Activated effector memory CD4-positive, alpha-beta T cell treated with Interleukin-2 at 50 U/mL for 16 hours (primary cell): ENCODE measurements around the gene DCDC1.

Experiments
- DNase-seq: peaks from one replicate; pipeline ENCODE4 v3.0.0-alpha.2; 2020

DCDC1 gene, protein sequence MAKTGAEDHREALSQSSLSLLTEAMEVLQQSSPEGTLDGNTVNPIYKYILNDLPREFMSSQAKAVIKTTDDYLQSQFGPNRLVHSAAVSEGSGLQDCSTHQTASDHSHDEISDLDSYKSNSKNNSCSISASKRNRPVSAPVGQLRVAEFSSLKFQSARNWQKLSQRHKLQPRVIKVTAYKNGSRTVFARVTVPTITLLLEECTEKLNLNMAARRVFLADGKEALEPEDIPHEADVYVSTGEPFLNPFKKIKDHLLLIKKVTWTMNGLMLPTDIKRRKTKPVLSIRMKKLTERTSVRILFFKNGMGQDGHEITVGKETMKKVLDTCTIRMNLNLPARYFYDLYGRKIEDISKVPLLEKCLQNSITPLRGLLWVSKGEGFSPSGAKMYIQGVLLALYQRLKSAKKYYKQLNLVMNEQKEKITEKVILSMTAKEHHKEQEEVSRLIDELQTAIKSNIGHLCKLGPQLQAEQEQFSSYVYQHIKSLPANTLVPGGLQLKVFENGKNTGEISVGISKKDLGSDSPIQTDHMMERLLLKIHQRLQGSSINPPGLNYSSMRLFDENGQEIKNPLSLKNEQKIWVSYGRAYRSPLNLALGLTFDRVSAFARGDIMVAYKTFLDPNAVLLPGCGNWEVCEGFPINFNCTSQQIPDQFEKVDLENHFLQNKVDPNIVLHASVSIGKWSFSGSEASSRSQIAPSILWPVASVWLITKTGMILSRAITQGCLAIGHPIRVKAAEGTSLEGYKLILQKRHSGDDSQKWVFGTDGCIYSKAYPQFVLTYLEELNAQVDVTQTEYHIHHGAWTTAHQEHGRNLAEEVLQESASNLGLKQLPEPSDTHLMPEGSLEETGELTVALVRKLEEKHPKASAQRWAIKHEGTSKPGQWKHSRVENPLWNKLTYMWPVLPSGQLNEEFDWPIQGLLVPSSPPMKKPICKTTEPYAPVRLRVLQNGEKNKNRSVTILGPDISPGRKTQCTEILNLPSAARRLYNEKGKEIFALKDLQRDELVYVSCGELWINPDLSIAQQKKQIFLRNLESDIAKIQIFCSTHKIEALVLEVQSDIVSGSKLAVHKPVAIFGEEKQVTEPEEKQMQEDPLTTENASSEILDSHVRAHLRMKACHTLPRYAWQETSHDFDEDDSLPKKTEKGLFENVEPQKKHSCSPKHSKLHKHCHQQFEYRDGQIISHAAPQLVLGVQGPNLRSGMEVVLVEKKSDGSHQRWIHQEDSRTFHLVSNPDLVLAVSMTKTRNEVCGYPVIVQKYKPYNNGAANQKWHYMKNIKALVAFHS (N-terminal part only)

GRCh38 chr11:31369348-31370329 lies at the start of gene DCDC1, which contains the start of gene DNAJC24:
Gene DCDC1 (minus strand): TSS chr11:31369739. CDS start chr11:31328280, 41,459 bp downstream.
Gene DNAJC24 (plus strand): TSS chr11:31369860. CDS start chr11:31370749, 889 bp downstream.
- DNase-seq, result peak; percentile 86

- no peak for DNase-seq
Observed at GRCh38 chr11:31419138-31419537, 49.6 kb upstream of the DCDC1 start.

GRCh38 chr11:31417816-31418215 lies 48.3 kb upstream of the DCDC1 start:
- no peak for DNase-seq

DNA sequence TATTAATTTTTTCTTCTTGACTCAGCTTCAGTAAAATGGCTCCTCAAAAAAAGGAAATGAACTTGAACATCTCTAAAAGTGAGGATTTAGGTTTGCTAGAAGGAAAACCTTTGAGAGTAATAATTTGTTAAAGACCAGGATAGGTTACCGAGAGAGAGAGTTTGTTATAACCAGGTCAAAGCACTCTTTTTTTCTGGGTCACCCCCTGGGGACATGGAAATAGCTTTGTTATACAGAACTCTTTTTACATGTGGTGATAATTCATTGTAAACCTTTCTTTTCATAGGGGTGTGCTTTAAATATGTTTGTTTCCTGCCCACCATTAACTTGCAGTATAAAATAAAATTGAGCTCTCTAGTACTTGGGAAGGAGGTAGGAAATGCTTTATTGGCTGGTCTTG lies 47.8 kb upstream of the DCDC1 start:
- DNase-seq, result no peak

- no peak for DNase-seq
Observed at GRCh38 chr11:31415435-31415834, 45.9 kb upstream of the DCDC1 start.

DNA sequence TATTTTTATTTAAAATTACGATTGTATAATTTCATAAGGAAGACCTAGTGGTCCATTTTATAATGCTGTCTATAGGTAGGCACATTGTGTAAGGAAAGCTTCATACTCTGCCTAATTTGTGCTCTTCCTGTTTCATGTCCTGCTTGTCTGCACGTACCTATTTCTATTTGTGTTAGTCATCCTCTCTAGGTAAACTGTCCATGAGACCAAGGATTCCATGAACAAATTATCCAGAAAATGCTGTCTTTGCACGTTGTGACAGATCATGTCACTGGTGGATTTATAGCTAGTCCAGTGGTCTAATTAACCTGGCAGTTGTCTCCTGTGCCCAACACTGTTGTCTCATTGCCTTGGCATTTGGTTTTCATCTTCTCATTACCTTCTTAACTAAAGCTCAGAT lies 44.8 kb upstream of the DCDC1 start:
- DNase-seq, result no peak

DNA sequence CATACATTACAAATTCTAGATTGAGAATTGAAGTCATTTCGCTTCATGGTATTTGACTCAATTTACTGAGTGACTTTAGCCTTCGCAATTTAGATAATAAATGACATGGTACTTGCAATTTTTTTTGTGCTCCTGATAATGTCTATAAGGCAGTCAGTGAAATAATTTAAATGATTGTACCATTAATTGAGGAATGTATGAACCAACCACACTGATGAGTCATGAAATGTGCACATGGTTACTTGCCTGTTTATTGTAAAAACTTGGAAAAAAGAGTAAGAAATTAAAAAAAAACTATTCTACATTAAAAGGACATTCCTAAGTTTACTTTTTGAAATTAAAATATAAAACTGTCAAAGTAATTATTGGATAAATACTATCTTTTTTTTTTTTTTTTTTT lies 43.4 kb upstream of the DCDC1 start:
- DNase-seq, result no peak

DNA sequence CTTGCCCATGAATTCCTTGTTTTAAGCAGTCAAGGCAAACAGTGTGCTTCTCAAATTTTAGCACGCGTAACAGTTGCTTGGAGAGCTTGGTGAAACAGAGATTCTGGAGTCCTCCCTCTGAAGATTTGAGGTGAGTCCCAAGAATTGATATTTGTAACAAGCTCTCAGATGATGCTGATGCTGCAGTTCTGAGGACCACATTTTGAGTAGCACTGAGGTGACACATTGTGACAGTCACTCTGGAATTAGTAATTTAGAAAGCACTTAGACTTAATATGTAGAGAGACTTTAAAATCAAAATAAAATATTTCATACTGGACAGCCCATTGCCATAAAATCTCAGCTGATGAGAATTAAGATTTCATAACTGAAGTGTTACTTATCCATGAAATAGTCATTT lies 38.7 kb upstream of the DCDC1 start:
- no peak for DNase-seq

GRCh38 chr11:31404614-31405013 lies 35.1 kb upstream of the DCDC1 start:
- DNase-seq, result no peak

- no peak for DNase-seq
Observed at GRCh38 chr11:31397239-31397834, 27.8 kb upstream of the DCDC1 start.

DNA sequence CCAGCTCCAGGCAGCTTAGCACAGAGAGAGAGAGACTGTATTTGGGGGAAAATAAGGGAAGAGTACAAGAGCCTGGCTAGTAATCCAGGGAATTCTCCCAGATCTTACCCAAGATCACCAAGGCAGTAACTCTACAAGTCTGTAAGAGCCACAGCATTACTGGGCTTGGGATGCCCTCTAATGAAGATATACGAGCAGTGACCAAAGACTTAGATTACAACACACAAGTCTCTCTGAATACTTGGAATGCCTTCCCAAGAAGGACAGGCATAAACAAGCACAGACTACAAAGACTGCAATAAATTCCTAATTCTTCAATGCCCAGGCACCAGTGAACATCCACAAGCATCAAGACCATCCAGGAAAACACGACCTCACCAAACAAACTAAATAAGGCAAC lies 17.8 kb upstream of the DCDC1 start:
- DNase-seq, result no peak

DNA sequence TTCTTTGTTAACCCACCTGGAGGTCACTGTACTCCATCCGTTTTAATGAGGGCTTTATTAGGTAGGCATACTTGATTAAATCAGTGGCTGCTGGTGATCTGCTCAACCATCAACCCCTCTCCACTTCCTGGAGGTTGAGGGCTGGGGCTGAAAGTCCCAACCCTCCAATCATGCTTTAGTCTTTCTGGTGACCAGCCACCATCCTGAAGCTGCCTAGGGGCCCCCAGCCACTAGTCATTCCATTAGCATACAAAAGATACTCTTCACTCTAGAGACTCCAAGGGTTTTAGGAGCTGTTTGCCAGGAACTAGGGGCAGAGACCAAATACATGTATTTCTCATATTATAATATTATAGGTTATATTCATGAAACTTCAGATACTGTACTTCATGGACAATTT lies 13.6 kb upstream of the DCDC1 start:
- no peak for DNase-seq

DNA sequence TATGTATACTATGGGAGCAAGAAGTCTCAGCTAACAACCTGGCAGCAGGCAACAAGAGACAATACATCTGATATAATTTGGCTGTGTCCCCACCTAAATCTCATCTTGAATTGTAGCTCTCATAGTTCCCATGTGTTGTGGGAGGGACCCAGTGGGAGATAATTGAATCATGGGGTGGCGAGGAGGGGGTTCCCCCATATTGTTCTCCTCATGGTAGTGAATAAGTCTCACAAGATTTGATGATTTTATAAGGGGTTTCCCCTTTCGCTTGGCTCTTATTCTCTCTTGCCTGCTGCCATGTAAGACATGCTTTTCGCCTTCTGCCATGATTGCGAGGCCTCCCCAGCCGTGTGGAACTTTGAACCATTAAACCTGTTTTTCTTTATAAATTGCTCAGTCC lies 6.3 kb upstream of the DCDC1 start:
- no peak for DNase-seq

- DNase-seq, result peak; percentile 32
Observed at GRCh38 chr11:31366795-31367194, 2.7 kb downstream of the DCDC1 start.

DNA sequence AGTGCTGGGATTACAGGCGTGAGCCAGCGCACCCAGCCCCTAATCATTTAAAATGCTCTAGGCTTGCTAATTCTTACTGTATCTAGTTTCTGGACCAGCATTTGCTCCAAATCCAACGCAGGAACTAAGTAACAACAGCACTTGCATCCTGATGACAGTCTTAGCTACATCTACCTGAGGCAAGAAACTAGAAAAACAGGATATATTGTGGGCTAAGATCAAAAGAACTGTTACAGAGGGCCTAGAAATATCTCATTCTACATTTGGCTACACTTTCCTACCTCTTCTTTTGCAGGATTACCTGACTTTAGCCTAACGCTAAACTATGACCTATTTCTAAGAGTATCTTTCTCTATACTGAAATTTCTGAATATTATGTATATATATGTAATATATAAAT lies 7.8 kb downstream of the DCDC1 start:
- no peak for DNase-seq

- no peak for DNase-seq
Observed at GRCh38 chr11:31355817-31356216, 13.7 kb downstream of the DCDC1 start.

GRCh38 chr11:31355131-31355530 lies 14.4 kb downstream of the DCDC1 start:
- DNase-seq, result no peak

DNA sequence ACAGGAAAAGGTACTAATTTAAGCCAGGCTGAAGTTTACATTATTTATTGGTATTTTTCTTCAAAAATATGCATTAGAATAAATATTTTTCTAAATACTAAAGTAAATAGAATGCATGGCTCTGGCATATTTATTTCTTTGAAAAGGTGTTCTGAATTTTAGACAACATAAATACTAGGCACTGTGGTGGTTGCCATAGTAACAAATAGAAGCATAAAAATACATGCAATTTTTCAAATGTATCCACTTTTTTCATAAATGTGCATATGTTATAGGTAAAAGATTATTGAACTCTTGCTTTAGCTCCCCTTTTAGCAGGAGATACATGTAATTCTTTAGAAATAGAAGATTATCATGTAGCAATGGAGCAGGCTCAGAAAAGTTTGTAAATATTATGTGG lies 18.4 kb downstream of the DCDC1 start:
- no peak for DNase-seq

- DNase-seq, result no peak
Observed at GRCh38 chr11:31340903-31341572, 28.5 kb downstream of the DCDC1 start.

DNA sequence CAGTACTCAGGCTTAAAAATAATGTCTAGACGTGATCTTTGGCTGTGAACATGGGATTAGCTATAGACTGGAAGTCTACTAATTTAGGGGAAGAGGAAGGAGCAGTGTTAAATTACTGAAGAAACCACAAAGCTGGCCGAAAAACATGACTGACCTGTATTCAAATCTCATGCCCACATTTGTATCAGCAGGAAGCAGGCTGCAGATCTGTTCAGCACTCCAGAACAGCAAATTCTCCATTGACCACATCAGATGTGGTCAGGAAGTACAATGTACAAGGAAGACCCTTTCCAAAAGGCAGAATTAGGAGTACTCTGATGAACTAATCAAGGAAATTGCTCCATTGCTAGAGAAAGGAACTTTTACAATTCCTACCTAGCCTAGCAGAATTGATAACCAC lies 31.7 kb downstream of the DCDC1 start:
- no peak for DNase-seq

DNA sequence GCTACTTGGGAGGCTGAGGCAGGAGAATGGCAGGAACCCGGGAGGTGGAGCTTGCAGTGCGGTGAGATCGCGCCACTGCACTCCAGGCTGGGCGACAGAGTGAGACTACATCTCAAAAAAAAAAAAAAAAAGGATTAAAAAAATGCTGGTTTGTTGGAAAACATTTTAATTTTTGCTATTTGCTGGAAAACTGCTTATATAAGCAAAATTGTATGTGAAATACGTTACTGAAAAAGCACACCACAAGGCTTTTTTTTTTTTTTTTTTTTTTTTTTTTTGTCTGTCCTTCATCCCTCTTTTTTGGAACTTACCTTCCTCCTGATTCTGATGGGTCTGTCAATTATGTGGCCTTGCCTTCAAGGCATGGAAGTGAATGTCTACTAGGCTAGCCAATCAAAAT lies 40.8 kb downstream of the DCDC1 start:
- DNase-seq, result no peak
